IMR-90 (cell line): Measurements from ENCODE around the gene PPM1A.

Experiments
- BHLHE40 ChIP-seq: fragments of 150-350 bp; IDR thresholded peaks from 2 replicates; pipeline ENCODE4 v1.6.1; 2016; ENCODE audit warnings: mild to moderate bottlenecking, low read depth, low read length
- CEBPB ChIP-seq: IDR thresholded peaks from 2 replicates; pipeline ENCODE4 v1.6.1; 2012; ENCODE audit warnings: low read depth, low read length, improper control_type of control experiment
- CHD1 ChIP-seq: IDR thresholded peaks from 2 replicates; pipeline ENCODE4 v1.6.1; 2012; ENCODE audit warnings: low read depth, low read length, improper control_type of control experiment
- CTCF ChIP-seq: conservative IDR thresholded peaks from 2 replicates; pipeline ENCODE4 v1.5.1; 2012; ENCODE audit warnings: mild to moderate bottlenecking, low read depth, low read length, improper control_type of control experiment
- FOS ChIP-seq: fragments of 150-350 bp; IDR thresholded peaks from 2 replicates; pipeline ENCODE4 v1.6.1; 2016; ENCODE audit warnings: low read depth, low read length
- MAFK ChIP-seq: IDR thresholded peaks from 2 replicates; pipeline ENCODE4 v1.6.1; 2012; ENCODE audit warnings: low read depth, low read length, improper control_type of control experiment
- MXI1 ChIP-seq: IDR thresholded peaks from 2 replicates; pipeline ENCODE4 v1.6.1; 2012; ENCODE audit warnings: low read depth, mild to moderate bottlenecking, low read length, moderate library complexity, borderline replicate concordance
- NFE2L2 ChIP-seq: fragments of 150-350 bp; IDR thresholded peaks from 2 replicates; pipeline ENCODE4 v1.6.1; 2016; ENCODE audit warnings: low read depth, mild to moderate bottlenecking, low read length
- POLR2A ChIP-seq: IDR thresholded peaks from 2 replicates; pipeline ENCODE4 v1.6.1; 2012; ENCODE audit warnings: mild to moderate bottlenecking, low read depth, low read length
- RAD21 ChIP-seq: IDR thresholded peaks from 2 replicates; pipeline ENCODE4 v1.6.1; 2012; ENCODE audit warnings: low read length, improper control_type of control experiment
- RCOR1 ChIP-seq: IDR thresholded peaks from 2 replicates; pipeline ENCODE4 v1.6.1; 2012; ENCODE audit warnings: mild to moderate bottlenecking, low read length, improper control_type of control experiment; ENCODE audit not compliant: insufficient replicate concordance
- RFX5 ChIP-seq: IDR thresholded peaks from 2 replicates; pipeline ENCODE4 v1.8.0; 2012; ENCODE audit warnings: low read depth, mild to moderate bottlenecking, low read length, moderate library complexity
- TF ChIP-seq, protein P1 (sequence below): fragments of 150-350 bp; IDR thresholded peaks from 2 replicates; pipeline ENCODE4 v1.6.1; 2017; ENCODE audit warnings: mild to moderate bottlenecking, antibody characterized with exemption, low read length, low read depth

- TF ChIP-seq CTCF (no peak), CHD1 (no peak), MXI1 (no peak), POLR2A (no peak), CEBPB (no peak), RAD21 (no peak), BHLHE40 (no peak), RFX5 (no peak), FOS (no peak), MAFK (no peak), RCOR1 (no peak), NFE2L2 (no peak)
- TF ChIP-seq, protein P1, sequence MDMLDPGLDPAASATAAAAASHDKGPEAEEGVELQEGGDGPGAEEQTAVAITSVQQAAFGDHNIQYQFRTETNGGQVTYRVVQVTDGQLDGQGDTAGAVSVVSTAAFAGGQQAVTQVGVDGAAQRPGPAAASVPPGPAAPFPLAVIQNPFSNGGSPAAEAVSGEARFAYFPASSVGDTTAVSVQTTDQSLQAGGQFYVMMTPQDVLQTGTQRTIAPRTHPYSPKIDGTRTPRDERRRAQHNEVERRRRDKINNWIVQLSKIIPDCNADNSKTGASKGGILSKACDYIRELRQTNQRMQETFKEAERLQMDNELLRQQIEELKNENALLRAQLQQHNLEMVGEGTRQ = no peak
Measured at GRCh38 chr14:60249321-60250256, 568 bp downstream of the PPM1A start.
